Measurements from ENCODE around the gene INPP4A.

The INPP4A gene

GRCh38 chr2:98476192-98476868 lies 31.7 kb downstream of the INPP4A start:
- DNase-seq (ENCODE audit: low read depth, low spot score), result no peak

GRCh38 chr2:98477036-98477435 lies 32.4 kb downstream of the INPP4A start:
- no peak for DNase-seq (ENCODE audit: low read depth, low spot score)

GRCh38 chr2:98477506-98477905 lies 32.8 kb downstream of the INPP4A start:
- DNase-seq (ENCODE audit: low read depth, low spot score), result no peak

- no peak for DNase-seq (ENCODE audit: low read depth, low spot score)
These were observed 33.5 kb downstream of the INPP4A start for GRCh38 chr2:98478088-98478551.

GRCh38 chr2:98478907-98479306 lies 34.2 kb downstream of the INPP4A start:
- DNase-seq (ENCODE audit: low read depth, low spot score), result no peak

GRCh38 chr2:98479371-98479770 lies 34.7 kb downstream of the INPP4A start:
- no peak for DNase-seq (ENCODE audit: low read depth, low spot score)

GRCh38 chr2:98479959-98480524 lies 35.4 kb downstream of the INPP4A start:
- DNase-seq (ENCODE audit: low read depth, low spot score), result no peak

- no peak for DNase-seq (ENCODE audit: low read depth, low spot score)
These were observed 35.9 kb downstream of the INPP4A start for GRCh38 chr2:98480598-98480997.

GRCh38 chr2:98482362-98482761 lies 37.7 kb downstream of the INPP4A start:
- no peak for DNase-seq (ENCODE audit: low read depth, low spot score)

- DNase-seq (ENCODE audit: low read depth, low spot score), result no peak
These were observed 38.7 kb downstream of the INPP4A start for GRCh38 chr2:98483257-98483861.

- no peak for DNase-seq (ENCODE audit: low read depth, low spot score)
These were observed 39.5 kb downstream of the INPP4A start for GRCh38 chr2:98484121-98484557.

GRCh38 chr2:98484652-98485452 lies 40.2 kb downstream of the INPP4A start:
- DNase-seq (ENCODE audit: low read depth, low spot score), result no peak

- no peak for DNase-seq (ENCODE audit: low read depth, low spot score)
These were observed 40.7 kb downstream of the INPP4A start for GRCh38 chr2:98485453-98485755.

- DNase-seq (ENCODE audit: low read depth, low spot score), result no peak
These were observed 41.8 kb downstream of the INPP4A start for GRCh38 chr2:98486374-98486981.

GRCh38 chr2:98487101-98487805 lies 42.6 kb downstream of the INPP4A start:
- DNase-seq (ENCODE audit: low read depth, low spot score), result no peak

GRCh38 chr2:98487806-98488189 lies 43.1 kb downstream of the INPP4A start:
- no peak for DNase-seq (ENCODE audit: low read depth, low spot score)

- DNase-seq (ENCODE audit: low read depth, low spot score), result no peak
These were observed 43.6 kb downstream of the INPP4A start for GRCh38 chr2:98488252-98488651.

GRCh38 chr2:98489486-98489885 lies 44.8 kb downstream of the INPP4A start:
- DNase-seq (ENCODE audit: low read depth, low spot score), result no peak

- DNase-seq (ENCODE audit: low read depth, low spot score), result no peak
These were observed 45.6 kb downstream of the INPP4A start for GRCh38 chr2:98489971-98490962.

GRCh38 chr2:98492441-98492840 lies 47.8 kb downstream of the INPP4A start:
- DNase-seq (ENCODE audit: low read depth, low spot score), result no peak
